CD8-positive, alpha-beta memory T cell (primary cell): ENCODE data around the gene DCAF11. TPM values are rescaled to one million over a fixed set of nuclear protein-coding genes. Genes with fewer than 3 reads are reported as not detected.
A peak's percentile ranks its signal among the peaks of the same experiment; 100 is the strongest.

Experiments
- CTCF ChIA-PET: fragments of 350-600 bp; sonication (Branson Sonifier 250); formaldehyde crosslinking; loops from one replicate; lab custom pipeline; 2021; ENCODE audit warnings: antibody characterized with exemption; lab: Charles Lee
- POLR2A ChIA-PET: fragments of 350-600 bp; sonication (Branson Sonifier 250); formaldehyde crosslinking; loops from one replicate; lab custom pipeline; 2021; ENCODE audit warnings: antibody characterized with exemption; lab: Charles Lee
- DNase-seq, 5 donors: peaks; one replicate each; pipeline versions ENCODE4 v3.0.0 to v3.0.0-alpha.2; 2020 to 2022; ENCODE audit warnings: mixed read lengths in 1 of 5
- H3K27ac ChIP-seq: one replicate; pipeline ENCODE4 v1.7.0; 2013; ENCODE audit warnings: low read depth, mild to moderate bottlenecking, low read length, moderate library complexity
- H3K27me3 ChIP-seq: 2 replicates; pipeline ENCODE4 v1.7.0; 2013; ENCODE audit warnings: low read length, mild to moderate bottlenecking; ENCODE audit not compliant: insufficient read depth, poor library complexity, severe bottlenecking
- H3K36me3 ChIP-seq: 2 replicates; pipeline ENCODE4 v1.7.0; 2013; ENCODE audit warnings: mild to moderate bottlenecking, low read length, moderate library complexity; ENCODE audit not compliant: insufficient read depth
- H3K4me1 ChIP-seq: 2 replicates; pipeline ENCODE4 v1.7.0; 2013; ENCODE audit warnings: mild to moderate bottlenecking, low read length, moderate library complexity; ENCODE audit not compliant: insufficient read depth
- H3K4me3 ChIP-seq: 2 replicates; pipeline ENCODE4 v1.7.0; 2013; ENCODE audit warnings: mild to moderate bottlenecking, low read length
- H3K9me3 ChIP-seq: 2 replicates; pipeline ENCODE4 v1.7.0; 2013; ENCODE audit warnings: mild to moderate bottlenecking, low read length
- H3K27ac Mint-ChIP-seq, 8 donors: one replicate each; pipeline ENCODE4 v1.8.0; 2020 to 2021; ENCODE audit warnings: mixed read lengths in 8 of 8, mild to moderate bottlenecking in 6 of 8, inconsistent platforms in 3 of 8, moderate library complexity in 3 of 8
- H3K27me3 Mint-ChIP-seq, 2 donors: one replicate each; pipeline ENCODE4 v1.8.0; 2020 to 2021; ENCODE audit warnings: mixed read lengths in 2 of 2, mild to moderate bottlenecking in 1 of 2, moderate library complexity in 1 of 2
- H3K36me3 Mint-ChIP-seq, 3 donors: one replicate each; pipeline ENCODE4 v1.8.0; 2020 to 2021; ENCODE audit warnings: mixed read lengths in 3 of 3, inconsistent platforms in 1 of 3, mild to moderate bottlenecking in 1 of 3
- H3K4me1 Mint-ChIP-seq, 3 donors: one replicate each; pipeline ENCODE4 v1.8.0; 2020 to 2021; ENCODE audit warnings: mixed read lengths in 3 of 3, inconsistent platforms in 1 of 3, mild to moderate bottlenecking in 1 of 3
- H3K4me3 Mint-ChIP-seq, 7 donors: one replicate each; pipeline ENCODE4 v1.8.0; 2020 to 2021; ENCODE audit warnings: mixed read lengths in 7 of 7, mild to moderate bottlenecking in 6 of 7, moderate library complexity in 4 of 7, inconsistent platforms in 2 of 7
- H3K9me3 Mint-ChIP-seq, 5 donors: one replicate each; pipeline ENCODE4 v1.8.0; 2020 to 2022; ENCODE audit warnings: mixed read lengths in 5 of 5, mild to moderate bottlenecking in 3 of 5, moderate library complexity in 2 of 5, inconsistent platforms in 1 of 5
- polyA plus RNA-seq: library from polyadenylated mRNA; unstranded; fragments of 300-500 nt; fragmentation: Illumina TruSeq; gene quantifications from one replicate; pipeline ENCODE4 v1.2.3, GENCODE V29; 2021
- total RNA-seq, 2 experiments: library from RNA; stranded (reverse); gene quantifications; one replicate each; pipeline ENCODE4 v1.2.3, GENCODE V29; 2021

DCAF11 gene
- total and polyA plus RNA-seq, 3 experiments from 2014 or later, result 69.0 to 83.9 (median 72.4) TPM

DNA sequence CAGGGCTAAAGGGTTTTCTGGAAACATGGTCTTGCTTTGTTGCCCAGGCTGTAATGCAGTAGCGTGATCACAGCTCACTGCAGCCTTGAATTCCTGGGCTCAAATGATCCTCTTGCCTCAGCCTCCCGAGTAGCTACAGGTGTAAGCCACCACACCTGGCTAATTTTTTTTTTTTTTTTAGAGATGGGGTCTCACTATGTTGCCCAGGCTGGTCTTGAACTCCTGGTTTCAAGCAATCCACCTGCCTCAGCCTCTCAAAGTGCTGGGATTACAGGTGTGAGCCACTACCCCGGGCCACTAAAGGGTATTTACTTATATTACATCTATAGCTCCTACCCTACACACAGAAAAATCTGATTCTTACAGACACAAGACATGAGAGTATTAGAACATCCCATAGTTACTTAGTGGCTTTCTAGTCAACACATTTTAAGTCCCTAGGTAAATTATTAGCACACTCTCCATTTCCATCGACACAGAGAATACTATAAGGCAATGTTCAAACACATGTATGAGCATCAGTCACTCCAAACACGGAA, 6.2 kb upstream of the DCAF11 start:
- Histone ChIP-seq H3K4me3 (no peak overlapping the region), H3K36me3 (peaks cover 6% of the 10 kb centered on the region), H3K27me3 (no peaks in the 10 kb centered on the region), H3K27ac (no peak overlapping the region), H3K9me3 (no peaks in the 10 kb centered on the region), H3K4me1 (peaks cover 15% of the 10 kb centered on the region)
- CTCF ChIA-PET, result interaction anchor here (0.6 to 11.6 kb wide), 38 partner anchors 8 to 476 kb away, joined by 3 to 185 read pairs (median 6); partner anchors contain the start of genes CARMIL3, DHRS4L2, EMC9 and FITM1
- Mint-ChIP-seq H3K4me3 (peak overlapping the region in 2 of 7 donors; percentile 4 to 56), H3K27ac (peak overlapping the region; percentile 79 to 97 (median 94)), H3K36me3 (peaks cover 0 to 14% (median 2%) of the 10 kb centered on the region in 3 donors), H3K9me3 (no peaks in the 10 kb centered on the region), H3K27me3 (no peaks in the 10 kb centered on the region), H3K4me1 (peaks cover 9 to 14% (median 10%) of the 10 kb centered on the region in 3 donors)
- POLR2A ChIA-PET, result interaction anchor here (0.7 to 2.9 kb wide), 7 partner anchors 14 to 1342 kb away, joined by 3 to 26 read pairs (median 5); partner anchors contain the start of genes PCK2 and PSME2
- no peak for DNase-seq

GRCh38 chr14:24110060-24110459, 4.5 kb upstream of the DCAF11 start:
- H3K27ac Mint-ChIP-seq, result peak overlapping the region in 3 of 8 donors; percentile 50 to 84 (median 69)
- H3K4me3 Mint-ChIP-seq, result no peak overlapping the region
- peaks cover 16% of the 10 kb centered on the region for H3K4me1 ChIP-seq
- no peak overlapping the region for H3K27ac ChIP-seq
- H3K27me3 ChIP-seq, result no peaks in the 10 kb centered on the region
- no peaks in the 10 kb centered on the region for H3K36me3 ChIP-seq
- H3K4me1 Mint-ChIP-seq, result peaks cover 12 to 18% (median 12%) of the 10 kb centered on the region in 3 donors
- peaks cover 0 to 14% (median 0%) of the 10 kb centered on the region in 3 donors for H3K36me3 Mint-ChIP-seq
- no peaks in the 10 kb centered on the region for H3K9me3 ChIP-seq
- peaks cover 0 to 5% of the 10 kb centered on the region in 2 donors for H3K27me3 Mint-ChIP-seq
- H3K4me3 ChIP-seq, result no peak overlapping the region
- no peaks in the 10 kb centered on the region for H3K9me3 Mint-ChIP-seq
- no peak for DNase-seq
- CTCF ChIA-PET, result interaction anchor here (0.7 to 11.6 kb wide), 17 partner anchors 8 to 478 kb away, joined by 3 to 185 read pairs (median 6); partner anchors contain the start of genes CHMP4A, EMC9, IRF9 and PCK2
- POLR2A ChIA-PET, result interaction anchor here (0.5 to 2.9 kb wide), 6 partner anchors 16 to 132 kb away, joined by 3 to 26 read pairs (median 6); partner anchors contain the start of genes EMC9, PCK2 and TINF2

- no peak overlapping the region for H3K4me3 ChIP-seq
- H3K27ac Mint-ChIP-seq, result peak overlapping the region in 4 of 8 donors; percentile 48 to 84 (median 72)
- H3K4me1 Mint-ChIP-seq, result peaks cover 16 to 23% (median 17%) of the 10 kb centered on the region in 3 donors
- peak overlapping the region in 1 of 7 donors; percentile 16 for H3K4me3 Mint-ChIP-seq
- H3K9me3 ChIP-seq, result no peaks in the 10 kb centered on the region
- H3K36me3 ChIP-seq, result no peaks in the 10 kb centered on the region
- no peak for DNase-seq
- H3K4me1 ChIP-seq, result peaks cover 18% of the 10 kb centered on the region
- peaks cover 0 to 16% (median 0%) of the 10 kb centered on the region in 3 donors for H3K36me3 Mint-ChIP-seq
- H3K27ac ChIP-seq, result no peak overlapping the region
- H3K27me3 ChIP-seq, result no peaks in the 10 kb centered on the region
- ChIA-PET POLR2A (interaction anchor here (0.5 to 2.9 kb wide), 4 partner anchors 16 to 132 kb away, joined by 3 to 26 read pairs (median 4); partner anchors contain the start of genes PCK2, RNF31 and TINF2), CTCF (interaction anchor here (0.7 to 11.6 kb wide), 10 partner anchors 17 to 478 kb away, joined by 3 to 185 read pairs (median 21); partner anchors contain the start of genes EMC9, IRF9, PCK2 and PSME1)
- H3K27me3 Mint-ChIP-seq, result peaks cover 0 to 5% of the 10 kb centered on the region in 2 donors
- no peaks in the 10 kb centered on the region for H3K9me3 Mint-ChIP-seq
Measured at GRCh38 chr14:24110523-24110922, 4.1 kb upstream of the DCAF11 start.

GRCh38 chr14:24113379-24113800, 1.2 kb upstream of the DCAF11 start:
- ChIA-PET CTCF (interaction anchor here (0.8 to 4.4 kb wide), 10 partner anchors 9 to 194 kb away, joined by 3 to 34 read pairs (median 7); partner anchors contain the start of genes CIDEB, IRF9, PSME1 and PSME2), POLR2A (interaction anchor here (1.8 to 4.6 kb wide), 11 partner anchors 20 to 158 kb away, joined by 6 to 58 read pairs (median 22); partner anchors contain the start of genes CHMP4A, EMC9, IRF9 and PCK2)
- Histone ChIP-seq H3K4me3 (peak overlapping the region; percentile 99), H3K36me3 (peaks cover 13% of the 10 kb centered on the region), H3K4me1 (peaks cover 39% of the 10 kb centered on the region), H3K27ac (peak overlapping the region; percentile 98), H3K9me3 (no peaks in the 10 kb centered on the region), H3K27me3 (no peaks in the 10 kb centered on the region)
- H3K4me3 Mint-ChIP-seq, result peak overlapping the region; percentile 96 to 100 (median 98)
- H3K36me3 Mint-ChIP-seq, result peaks cover 0 to 40% (median 7%) of the 10 kb centered on the region in 3 donors
- no peak for DNase-seq
- H3K4me1 Mint-ChIP-seq, result peaks cover 35 to 44% (median 41%) of the 10 kb centered on the region in 3 donors
- H3K27ac Mint-ChIP-seq, result peak overlapping the region; percentile 98 to 100 (median 99)
- no peaks in the 10 kb centered on the region for H3K9me3 Mint-ChIP-seq
- H3K27me3 Mint-ChIP-seq, result peaks cover 0 to 5% of the 10 kb centered on the region in 2 donors

DNA sequence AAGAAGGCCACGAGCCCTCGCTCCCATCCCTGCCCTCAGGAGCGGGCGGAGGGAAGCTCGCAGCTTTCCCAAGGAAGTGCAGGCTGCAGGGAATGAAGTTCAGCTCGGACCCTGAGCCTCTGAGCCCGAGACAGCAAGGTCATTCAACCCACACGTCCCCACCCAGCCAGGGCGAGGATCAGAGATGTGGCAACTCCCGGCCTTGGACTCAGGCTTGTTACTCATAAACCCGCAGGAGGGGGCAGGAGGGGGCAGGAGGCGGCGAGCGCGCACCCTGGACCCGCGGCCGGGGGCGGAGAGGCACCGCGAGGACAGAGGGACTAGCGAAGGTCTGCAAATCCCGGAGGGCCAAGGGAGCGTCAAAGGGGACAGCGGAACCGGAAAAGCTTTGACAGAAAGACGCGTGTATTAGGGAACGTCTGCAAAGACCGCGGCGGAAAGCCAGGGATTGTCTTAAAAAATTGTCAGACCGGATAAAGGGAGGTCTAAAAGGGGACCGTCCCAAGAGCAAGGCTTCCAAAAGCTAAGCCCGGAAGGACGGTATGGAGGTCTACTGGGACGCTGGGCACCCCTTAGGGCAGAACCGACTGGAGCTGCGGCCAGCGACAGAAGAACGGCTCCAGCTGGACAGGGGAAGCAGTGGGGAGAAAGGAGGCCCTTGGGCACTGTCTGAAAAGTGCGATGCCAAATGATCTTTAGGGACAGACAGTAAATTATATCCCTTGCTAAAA, 611 bp upstream of the DCAF11 start:
- Mint-ChIP-seq H3K9me3 (no peaks in the 10 kb centered on the region), H3K36me3 (peaks cover under 1 to 46% (median 13%) of the 10 kb centered on the region in 3 donors), H3K27ac (peak overlapping the region; percentile 98 to 100 (median 99)), H3K4me3 (peak overlapping the region; percentile 96 to 100 (median 98)), H3K27me3 (peaks cover 0 to 5% of the 10 kb centered on the region in 2 donors), H3K4me1 (peaks cover 31 to 39% (median 38%) of the 10 kb centered on the region in 3 donors)
- peak overlapping the region; percentile 98 for H3K27ac ChIP-seq
- H3K9me3 ChIP-seq, result no peaks in the 10 kb centered on the region
- peaks cover 34% of the 10 kb centered on the region for H3K4me1 ChIP-seq
- ChIA-PET CTCF (interaction anchor here (0.8 to 4.4 kb wide), 18 partner anchors 8 to 194 kb away, joined by 3 to 34 read pairs (median 6); partner anchors contain the start of genes CIDEB, EMC9, IRF9 and PSME1), POLR2A (interaction anchor here (0.7 to 4.6 kb wide), 19 partner anchors 12 to 317 kb away, joined by 3 to 58 read pairs (median 10); partner anchors contain the start of genes CHMP4A, DHRS1, EMC9 and IRF9)
- peak overlapping the region; percentile 99 for H3K4me3 ChIP-seq
- H3K36me3 ChIP-seq, result peaks cover 19% of the 10 kb centered on the region
- peak in 4 of 5 donors; percentile 69 to 88 (median 79) for DNase-seq
- no peaks in the 10 kb centered on the region for H3K27me3 ChIP-seq

- peaks cover 5 to 58% (median 19%) of the 10 kb centered on the region in 3 donors for H3K36me3 Mint-ChIP-seq
- H3K4me3 Mint-ChIP-seq, result peak overlapping the region; percentile 96 to 100 (median 98)
- H3K9me3 ChIP-seq, result no peaks in the 10 kb centered on the region
- H3K27ac ChIP-seq, result peak overlapping the region; percentile 98
- H3K27me3 ChIP-seq, result no peaks in the 10 kb centered on the region
- H3K27me3 Mint-ChIP-seq, result peaks cover 0 to 5% of the 10 kb centered on the region in 2 donors
- peaks cover 30 to 37% (median 35%) of the 10 kb centered on the region in 3 donors for H3K4me1 Mint-ChIP-seq
- H3K27ac Mint-ChIP-seq, result peak overlapping the region; percentile 98 to 100 (median 99)
- no peak for DNase-seq
- H3K9me3 Mint-ChIP-seq, result no peaks in the 10 kb centered on the region
- peak overlapping the region; percentile 93 for H3K4me3 ChIP-seq
- ChIA-PET POLR2A (interaction anchor here (0.9 to 4.6 kb wide), 19 partner anchors 10 to 795 kb away, joined by 3 to 58 read pairs (median 10); partner anchors contain the start of genes CHMP4A, DHRS1, DHRS4 and EMC9), CTCF (interaction anchor here (1.0 to 4.4 kb wide), 19 partner anchors 9 to 326 kb away, joined by 3 to 34 read pairs (median 8); partner anchors contain the start of genes CHMP4A, CIDEB, EMC9 and IPO4)
- H3K36me3 ChIP-seq, result peaks cover 32% of the 10 kb centered on the region
- peaks cover 28% of the 10 kb centered on the region for H3K4me1 ChIP-seq
Measured at GRCh38 chr14:24115422-24116127, 998 bp downstream of the DCAF11 start.
